Vagina (tissue), 2 donors: ENCODE measurements around the gene SMIM31. TPM values are rescaled to one million over a fixed set of nuclear protein-coding genes. Genes with fewer than 3 reads are reported as not detected.

Experiments used
- DNase-seq, 2 donors: peaks; one replicate each; pipeline ENCODE4 v3.0.0-alpha.2; 2017; ENCODE audit errors: extremely low spot score in 2 of 2
- H3K27ac ChIP-seq: fragments of 200-600 bp; sonication (generic); one replicate; pipeline ENCODE4 v1.5.1; 2019
- H3K27me3 ChIP-seq: fragments of 200-600 bp; sonication (generic); one replicate; pipeline ENCODE4 v1.5.1; 2019
- H3K36me3 ChIP-seq, 2 donors: fragments of 200-600 bp; sonication (generic); one replicate each; pipeline ENCODE4 v1.5.1; 2017 to 2019
- H3K4me1 ChIP-seq: fragments of 200-600 bp; sonication (generic); one replicate; pipeline ENCODE4 v1.5.1; 2019
- H3K4me3 ChIP-seq, 2 donors: fragments of 200-600 bp; sonication (generic); 1 replicate in 1 of 2; 2 replicates in 1 of 2; pipeline ENCODE4 v1.5.1; 2016 to 2019
- H3K9me3 ChIP-seq: fragments of 200-600 bp; sonication (generic); one replicate; pipeline ENCODE4 v1.5.1; 2019
- POLR2A ChIP-seq, 2 donors: fragments of 450-650 bp; IDR thresholded peaks; one replicate each; pipeline ENCODE4 v1.6.1; 2017; ENCODE audit warnings: antibody characterized with exemption in 2 of 2, mild to moderate bottlenecking in 2 of 2, moderate library complexity in 2 of 2
- POLR2AphosphoS5 ChIP-seq, 2 donors: sonication (generic); formaldehyde crosslinking; IDR thresholded peaks; one replicate each; pipeline ENCODE4 v1.9.0; 2017; ENCODE audit warnings: antibody characterized with exemption in 2 of 2, mild to moderate bottlenecking in 2 of 2, low read depth in 1 of 2; ENCODE audit not compliant: insufficient read depth in 1 of 2
- intact Hi-C: fragments of 100-400 bp; cut with DNase I; formaldehyde crosslinking; loops from one replicate; pipeline ENCODE4 v1.15.1; 2023
- total RNA-seq: library from RNA; depleted of rRNA; stranded (reverse); fragments of >200 nt; gene quantifications from one replicate; pipeline ENCODE4 v1.2.3, GENCODE V29; 2016
- TF ChIP-seq, protein P1 (sequence below), 3 experiments: fragments of 450-650 bp in 2 of 3; fragments of 200-600 bp in 1 of 3; sonication (generic) in 1 of 3; IDR thresholded peaks; one replicate each; pipeline ENCODE4 v1.5.1; 2017 to 2019; ENCODE audit warnings: antibody characterized with exemption in 3 of 3, mild to moderate bottlenecking in 2 of 3, moderate library complexity in 2 of 3

The SMIM31 gene
- total RNA-seq, 1 donor from 2014 or later: not detected

DNA sequence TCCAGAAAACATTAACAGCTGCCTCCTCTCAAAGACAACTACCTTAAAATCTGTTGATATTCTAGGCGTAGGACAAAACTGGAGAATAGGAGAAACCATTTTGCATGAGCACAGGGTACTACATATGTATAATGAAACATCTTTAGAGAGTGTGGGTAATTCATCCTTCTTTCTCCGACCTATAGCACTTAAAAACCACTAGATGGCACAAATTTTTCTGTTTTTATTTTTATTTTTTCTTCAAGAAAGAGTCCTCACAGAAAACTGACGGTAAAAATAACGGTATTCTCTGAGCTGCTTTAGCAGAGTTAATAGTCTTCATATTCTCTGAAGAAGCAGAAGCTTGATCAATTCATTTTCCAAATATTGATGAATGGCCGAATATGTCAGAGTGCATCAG is 14.6 kb downstream of the SMIM31 start:
- no peak overlapping the region for H3K4me3 ChIP-seq
- H3K36me3 ChIP-seq: no peaks in the 10 kb centered on the region
- peaks cover 6% of the 10 kb centered on the region for H3K4me1 ChIP-seq
- DNase-seq: no peak
- H3K27ac ChIP-seq: no peak overlapping the region
- H3K9me3 ChIP-seq: no peaks in the 10 kb centered on the region
- H3K27me3 ChIP-seq: no peaks in the 10 kb centered on the region
- intact Hi-C loops: no loop called here
- TF ChIP-seq POLR2A (IDR thresholded peaks at IDR 0.05) (no peak), POLR2AphosphoS5 (IDR thresholded peaks at IDR 0.05; ENCODE audit: insufficient read depth in 1 of 2, low read depth in 1 of 2) (no peak)
- TF ChIP-seq, protein P1, sequence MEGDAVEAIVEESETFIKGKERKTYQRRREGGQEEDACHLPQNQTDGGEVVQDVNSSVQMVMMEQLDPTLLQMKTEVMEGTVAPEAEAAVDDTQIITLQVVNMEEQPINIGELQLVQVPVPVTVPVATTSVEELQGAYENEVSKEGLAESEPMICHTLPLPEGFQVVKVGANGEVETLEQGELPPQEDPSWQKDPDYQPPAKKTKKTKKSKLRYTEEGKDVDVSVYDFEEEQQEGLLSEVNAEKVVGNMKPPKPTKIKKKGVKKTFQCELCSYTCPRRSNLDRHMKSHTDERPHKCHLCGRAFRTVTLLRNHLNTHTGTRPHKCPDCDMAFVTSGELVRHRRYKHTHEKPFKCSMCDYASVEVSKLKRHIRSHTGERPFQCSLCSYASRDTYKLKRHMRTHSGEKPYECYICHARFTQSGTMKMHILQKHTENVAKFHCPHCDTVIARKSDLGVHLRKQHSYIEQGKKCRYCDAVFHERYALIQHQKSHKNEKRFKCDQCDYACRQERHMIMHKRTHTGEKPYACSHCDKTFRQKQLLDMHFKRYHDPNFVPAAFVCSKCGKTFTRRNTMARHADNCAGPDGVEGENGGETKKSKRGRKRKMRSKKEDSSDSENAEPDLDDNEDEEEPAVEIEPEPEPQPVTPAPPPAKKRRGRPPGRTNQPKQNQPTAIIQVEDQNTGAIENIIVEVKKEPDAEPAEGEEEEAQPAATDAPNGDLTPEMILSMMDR (IDR thresholded peaks at IDR 0.05): no peak

DNA sequence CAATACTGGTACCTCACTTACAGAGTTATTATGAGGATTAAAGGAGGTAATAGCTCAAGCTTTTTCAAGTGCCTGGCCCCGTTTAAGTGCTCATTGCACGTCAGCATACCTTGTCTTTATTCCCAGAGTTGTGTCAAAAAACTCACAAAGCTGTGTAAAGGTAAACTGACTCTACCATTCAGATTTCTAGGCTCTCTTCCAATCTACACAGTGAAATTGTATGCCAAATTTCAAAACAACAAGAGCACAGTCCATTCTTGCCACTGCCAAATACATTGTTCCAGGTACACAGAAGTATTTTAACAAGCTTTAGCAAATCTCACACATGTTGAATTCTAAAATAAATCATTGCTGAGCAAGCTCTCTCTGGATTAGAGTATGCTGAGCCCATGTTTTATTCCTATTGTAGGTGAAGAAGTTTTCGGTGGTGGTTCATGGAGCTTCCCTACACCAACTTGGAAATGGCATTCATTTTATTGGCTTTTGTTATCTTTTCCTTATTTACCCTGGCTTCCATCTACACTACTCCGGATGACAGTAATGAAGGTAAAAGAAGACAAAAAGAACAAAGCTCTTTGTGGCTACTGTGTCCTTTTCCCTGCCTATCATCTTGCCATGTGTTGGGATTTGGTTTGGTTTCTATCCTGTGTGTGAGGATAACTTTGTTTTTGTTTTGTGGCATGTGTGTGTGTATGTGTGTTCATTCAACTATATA is 16.2 kb downstream of the SMIM31 start:
- Histone ChIP-seq H3K4me3 (no peak overlapping the region), H3K36me3 (no peaks in the 10 kb centered on the region), H3K9me3 (no peaks in the 10 kb centered on the region), H3K27ac (no peak overlapping the region), H3K27me3 (no peaks in the 10 kb centered on the region), H3K4me1 (peaks cover 6% of the 10 kb centered on the region)
- no peak for DNase-seq
- intact Hi-C loops: no loop called here
- TF ChIP-seq, protein P1 (IDR thresholded peaks at IDR 0.05): no peak
- TF ChIP-seq POLR2AphosphoS5 (IDR thresholded peaks at IDR 0.05; ENCODE audit: insufficient read depth in 1 of 2, low read depth in 1 of 2) (no peak), POLR2A (IDR thresholded peaks at IDR 0.05) (no peak)

DNA sequence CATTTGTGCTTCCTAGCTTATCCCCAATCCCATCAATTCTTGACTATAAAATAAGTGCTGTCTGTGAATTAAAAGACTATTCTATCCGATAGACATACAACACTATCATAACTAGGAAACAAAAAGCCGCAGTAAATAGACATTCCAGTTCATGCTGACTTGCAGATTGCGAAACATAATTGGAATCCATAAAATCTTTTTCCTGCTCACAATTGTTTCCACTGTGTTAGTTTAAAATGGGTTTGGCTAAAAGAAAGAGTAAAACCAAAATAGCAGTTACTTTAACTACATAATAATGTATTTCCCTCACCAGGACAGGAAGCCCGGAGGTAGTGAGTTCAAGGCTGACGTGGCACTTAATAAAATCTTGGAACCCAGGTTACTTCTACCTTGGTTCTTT is 17.2 kb downstream of the SMIM31 start:
- no peak overlapping the region for H3K27ac ChIP-seq
- H3K36me3 ChIP-seq: no peaks in the 10 kb centered on the region
- intact Hi-C loops: no loop called here
- no peaks in the 10 kb centered on the region for H3K27me3 ChIP-seq
- H3K9me3 ChIP-seq: no peaks in the 10 kb centered on the region
- no peak overlapping the region for H3K4me3 ChIP-seq
- TF ChIP-seq, protein P1 (IDR thresholded peaks at IDR 0.05): no peak
- TF ChIP-seq POLR2AphosphoS5 (IDR thresholded peaks at IDR 0.05; ENCODE audit: insufficient read depth in 1 of 2, low read depth in 1 of 2): peak in 1 of 2 donors; percentile 38
- TF ChIP-seq POLR2A (IDR thresholded peaks at IDR 0.05): no peak
- no peak for DNase-seq
- H3K4me1 ChIP-seq: peaks cover 6% of the 10 kb centered on the region

DNA sequence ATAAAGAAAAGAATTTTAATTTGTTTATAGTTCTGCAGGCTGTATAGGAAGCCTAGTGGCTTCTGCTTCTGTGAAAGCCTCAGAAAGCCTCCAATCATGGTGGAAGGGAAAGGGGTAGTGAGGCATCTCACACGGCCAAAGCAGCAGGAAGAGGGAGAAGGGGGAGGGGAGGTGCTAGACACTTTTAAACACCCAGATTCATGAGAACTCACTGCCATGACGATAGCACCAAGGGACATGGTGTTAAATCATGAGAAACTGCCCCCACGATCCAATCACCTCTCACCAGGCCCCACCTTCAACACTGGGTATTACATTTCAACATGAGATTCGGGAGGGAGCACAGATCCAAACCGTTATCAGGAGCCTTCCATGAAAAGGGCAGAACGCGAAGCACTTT is 18.1 kb downstream of the SMIM31 start:
- no peak for DNase-seq
- Histone ChIP-seq H3K27ac (no peak overlapping the region), H3K36me3 (no peaks in the 10 kb centered on the region), H3K27me3 (no peaks in the 10 kb centered on the region), H3K4me1 (peaks cover 6% of the 10 kb centered on the region), H3K4me3 (no peak overlapping the region), H3K9me3 (no peaks in the 10 kb centered on the region)
- TF ChIP-seq, protein P1 (IDR thresholded peaks at IDR 0.05): no peak
- intact Hi-C loops: no loop called here

DNA sequence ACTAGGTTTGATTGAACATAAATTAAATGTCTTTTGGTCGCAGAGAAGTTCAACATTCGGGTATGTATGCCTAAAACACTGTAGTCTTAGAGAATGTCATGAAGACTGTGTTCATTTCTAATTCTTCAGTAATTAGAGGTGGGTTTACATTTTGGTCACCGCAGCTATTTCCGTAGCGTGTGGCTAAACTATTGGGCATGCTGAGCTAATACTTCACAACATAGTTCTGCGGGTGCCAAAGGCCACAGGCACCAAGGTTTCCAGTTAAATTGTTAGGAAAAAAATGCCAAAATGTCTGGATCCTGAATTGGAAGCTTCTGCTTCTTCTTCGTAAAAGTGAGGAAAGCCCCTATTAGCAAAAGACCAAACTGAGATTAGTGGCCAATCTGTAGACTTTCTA is 25.1 kb downstream of the SMIM31 start:
- Histone ChIP-seq H3K4me3 (no peak overlapping the region), H3K4me1 (no peaks in the 10 kb centered on the region), H3K36me3 (no peaks in the 10 kb centered on the region), H3K9me3 (no peaks in the 10 kb centered on the region), H3K27me3 (no peaks in the 10 kb centered on the region), H3K27ac (no peak overlapping the region)
- intact Hi-C loops: no loop called here
- DNase-seq: no peak
- no peak for TF ChIP-seq POLR2AphosphoS5 (IDR thresholded peaks at IDR 0.05; ENCODE audit: insufficient read depth in 1 of 2, low read depth in 1 of 2)
- TF ChIP-seq, protein P1 (IDR thresholded peaks at IDR 0.05): no peak
- no peak for TF ChIP-seq POLR2A (IDR thresholded peaks at IDR 0.05)
